Uterus (tissue), 2 donors: Measurements from ENCODE around the gene WWOX.

Experiments
- CTCF ChIP-seq, 4 experiments: fragments of 200-600 bp in 2 of 4; fragments of 450-650 bp in 2 of 4; sonication (generic) in 2 of 4; IDR thresholded peaks; one replicate each; pipeline ENCODE4 v1.5.1; 2016 to 2019; ENCODE audit warnings: antibody characterized with exemption in 4 of 4, mild to moderate bottlenecking in 2 of 4, moderate library complexity in 1 of 4
- POLR2A ChIP-seq, 2 donors: fragments of 450-650 bp; IDR thresholded peaks; one replicate each; pipeline ENCODE4 v1.6.1; 2016; ENCODE audit warnings: antibody characterized with exemption in 2 of 2, mild to moderate bottlenecking in 1 of 2, moderate library complexity in 1 of 2

DNA sequence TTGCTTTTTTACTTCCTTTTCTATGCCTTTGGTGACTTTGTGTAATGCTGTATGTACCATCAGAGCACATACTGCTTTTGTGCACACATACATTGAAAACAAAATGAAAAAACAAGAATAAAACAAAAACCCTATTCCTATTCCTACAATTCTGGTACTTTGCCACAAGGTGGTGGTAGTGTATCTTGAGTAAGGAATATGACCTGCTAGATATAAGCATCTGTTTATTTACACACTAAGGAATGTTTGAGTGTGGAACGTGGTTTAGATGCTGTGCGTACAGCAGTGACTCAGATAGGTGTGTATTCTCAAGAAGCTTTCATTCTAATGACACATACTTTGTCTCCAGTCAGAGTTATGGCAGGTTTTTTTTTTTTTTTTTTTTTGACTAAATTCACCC lies 606.2 kb downstream of the WWOX start:
- TF ChIP-seq CTCF (IDR thresholded peaks at IDR 0.05) (no peak), POLR2A (IDR thresholded peaks at IDR 0.05) (no peak)
